ENCODE data around the gene PNCK.

GRCh38 chrX:153633607-153634180, 39.9 kb downstream of the PNCK start:
- no peak for TF ChIP-seq CTCF (IDR thresholded peaks at IDR 0.05)
- TF ChIP-seq POLR2AphosphoS5 (IDR thresholded peaks at IDR 0.05): no peak
- TF ChIP-seq POLR2A (IDR thresholded peaks at IDR 0.05): no peak

All from breast epithelium (tissue), 3 donors.